Measurements from ENCODE around the gene CSGALNACT2.
"Not testable (repeated sequence)": the region's sequence is repeated elsewhere in the genome, so short reads cannot be mapped to it uniquely, and the experiment has no call there.

CSGALNACT2 gene

GRCh38 chr10:43176271-43176670 lies 38.0 kb downstream of the CSGALNACT2 start:
- DNase-seq (ENCODE audit: low spot score): no peak
- in situ Hi-C loops (cut with MboI; ENCODE audit: low pct_unique_long_range_greater_than_20kb, low sequenced_read_pairs, unreplicated experiment): no loop called here
- no peak for TF ChIP-seq CTCF (IDR thresholded peaks at IDR 0.05; ENCODE audit: extremely low read depth, insufficient read depth, missing control alignments)

- in situ Hi-C loops (cut with MboI; ENCODE audit: low pct_unique_long_range_greater_than_20kb, low sequenced_read_pairs, unreplicated experiment): no loop called here
- no peak for DNase-seq (ENCODE audit: low spot score)
- no peak for TF ChIP-seq CTCF (IDR thresholded peaks at IDR 0.05; ENCODE audit: extremely low read depth, insufficient read depth, missing control alignments)
Observed at GRCh38 chr10:43177595-43177994, 39.4 kb downstream of the CSGALNACT2 start.

GRCh38 chr10:43181146-43181545 lies 42.9 kb downstream of the CSGALNACT2 start:
- in situ Hi-C loops (cut with MboI; ENCODE audit: low pct_unique_long_range_greater_than_20kb, low sequenced_read_pairs, unreplicated experiment): no loop called here
- no peak for DNase-seq (ENCODE audit: low spot score)
- TF ChIP-seq CTCF (IDR thresholded peaks at IDR 0.05; ENCODE audit: extremely low read depth, insufficient read depth, missing control alignments): no peak

- in situ Hi-C loops (cut with MboI; ENCODE audit: low pct_unique_long_range_greater_than_20kb, low sequenced_read_pairs, unreplicated experiment); DNase-seq (ENCODE audit: low spot score): not testable (repeated sequence)
Observed at GRCh38 chr10:43183764-43184163, 45.5 kb downstream of the CSGALNACT2 start.

GRCh38 chr10:43186150-43186549 lies 47.9 kb downstream of the CSGALNACT2 start:
- in situ Hi-C loops (cut with MboI; ENCODE audit: low pct_unique_long_range_greater_than_20kb, low sequenced_read_pairs, unreplicated experiment): no loop called here
- no peak for DNase-seq (ENCODE audit: low spot score)
- no peak for TF ChIP-seq CTCF (IDR thresholded peaks at IDR 0.05; ENCODE audit: extremely low read depth, insufficient read depth, missing control alignments)

GRCh38 chr10:43187213-43187612 lies 49.0 kb downstream of the CSGALNACT2 start:
- TF ChIP-seq CTCF (IDR thresholded peaks at IDR 0.05; ENCODE audit: extremely low read depth, insufficient read depth, missing control alignments): no peak

GRCh38 chr10:43188702-43189101 lies 50.5 kb downstream of the CSGALNACT2 start:
- no peak for DNase-seq (ENCODE audit: low spot score)
- in situ Hi-C loops (cut with MboI; ENCODE audit: low pct_unique_long_range_greater_than_20kb, low sequenced_read_pairs, unreplicated experiment): no loop called here
- TF ChIP-seq CTCF (IDR thresholded peaks at IDR 0.05; ENCODE audit: extremely low read depth, insufficient read depth, missing control alignments): no peak

More at GRCh38 chr10:43187213-43187612, 49.0 kb downstream of the CSGALNACT2 start:
- no peak for DNase-seq (ENCODE audit: low spot score)
- in situ Hi-C loops (cut with MboI; ENCODE audit: low pct_unique_long_range_greater_than_20kb, low sequenced_read_pairs, unreplicated experiment): no loop called here
